Tibial artery (tissue), 4 donors: Measurements from ENCODE around the gene C1RL.
A peak's percentile ranks its signal among the peaks of the same experiment; 100 is the strongest.
"Not testable (repeated sequence)": the region's sequence is repeated elsewhere in the genome, so short reads cannot be mapped to it uniquely, and the experiment has no call there.

Source experiments
- DNase-seq, 2 donors: peaks; one replicate each; pipeline ENCODE4 v3.0.0-alpha.2; 2019
- H3K27ac ChIP-seq, 2 donors: fragments of 200-600 bp; sonication (generic) in 1 of 2; 1 replicate in 1 of 2; 2 replicates in 1 of 2; pipeline ENCODE4 v1.5.1; 2018 to 2019; ENCODE audit warnings: mild to moderate bottlenecking in 1 of 2
- H3K27me3 ChIP-seq, 2 donors: fragments of 200-600 bp; sonication (generic) in 1 of 2; one replicate each; pipeline versions ENCODE4 v1.5.1 to v1.6.0; 2016 to 2019
- H3K36me3 ChIP-seq, 3 donors: fragments of 200-600 bp; sonication (generic) in 2 of 3; one replicate each; pipeline ENCODE4 v1.5.1; 2016 to 2019; ENCODE audit warnings: mild to moderate bottlenecking in 2 of 3
- H3K4me1 ChIP-seq, 4 donors: fragments of 200-600 bp; sonication (generic) in 2 of 4; 1 replicate in 3 of 4; 2 replicates in 1 of 4; pipeline ENCODE4 v1.5.1; 2016 to 2019
- H3K4me3 ChIP-seq, 2 donors: fragments of 200-600 bp; sonication (generic) in 1 of 2; 1 replicate in 1 of 2; 2 replicates in 1 of 2; pipeline ENCODE4 v1.5.1; 2018 to 2019; ENCODE audit warnings: mild to moderate bottlenecking in 2 of 2
- H3K9me3 ChIP-seq, 3 donors: fragments of 200-600 bp; sonication (generic) in 1 of 3; one replicate each; pipeline ENCODE4 v1.5.1; 2016 to 2019
- CTCF ChIP-seq, 2 experiments: fragments of 200-600 bp in 1 of 2; fragments of 450-650 bp in 1 of 2; IDR thresholded peaks; one replicate each; pipeline ENCODE4 v1.5.1; 2017 to 2019; ENCODE audit warnings: antibody characterized with exemption in 2 of 2, mild to moderate bottlenecking in 1 of 2, moderate library complexity in 1 of 2
- intact Hi-C: fragments of 100-400 bp; cut with DNase I; formaldehyde crosslinking; loops from one replicate; pipeline ENCODE4 v1.15.0; 2023; ENCODE audit warnings: low total_unique reads

Gene C1RL

GRCh38 chr12:7112041-7112440, 3.0 kb upstream of the C1RL start:
- no peaks in the 10 kb centered on the region for H3K9me3 ChIP-seq
- DNase-seq: peak; percentile 24 to 34
- H3K27ac ChIP-seq: no peak overlapping the region
- H3K36me3 ChIP-seq: peaks cover 0 to 9% (median 4%) of the 10 kb centered on the region in 3 donors
- no peaks in the 10 kb centered on the region for H3K27me3 ChIP-seq
- peaks cover 0 to 27% (median 12%) of the 10 kb centered on the region in 4 donors for H3K4me1 ChIP-seq
- no peak for TF ChIP-seq CTCF (IDR thresholded peaks at IDR 0.05)
- no peak overlapping the region for H3K4me3 ChIP-seq
- intact Hi-C loops: loop anchor here (5.0 to 10.0 kb wide), 2 partner anchors 50 to 167 kb away; partner anchors contain the start of genes C12orf57, C1S and RNU7-1

DNA sequence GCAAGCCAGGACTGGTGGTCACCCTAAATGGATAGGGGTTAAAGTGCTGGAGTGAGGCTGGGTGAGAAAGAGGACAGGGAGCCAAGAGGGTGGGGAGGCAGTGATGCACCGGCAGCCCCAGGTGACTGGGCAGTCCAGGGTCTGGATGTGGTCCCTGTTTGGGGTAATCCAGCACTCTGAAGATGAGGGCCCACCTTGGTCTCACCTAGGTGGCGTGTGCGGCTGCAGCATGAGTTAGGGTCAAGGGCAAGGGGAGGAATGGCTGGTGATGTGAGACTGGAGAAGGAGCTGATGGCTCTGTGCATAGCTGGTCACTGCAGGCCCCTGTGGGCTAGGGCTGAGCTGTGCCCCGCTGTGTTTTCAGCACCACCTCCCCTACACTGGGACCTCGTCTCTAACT, 1.6 kb upstream of the C1RL start:
- intact Hi-C loops: loop anchor here (5.0 to 10.0 kb wide), 2 partner anchors 48 to 166 kb away; partner anchors contain the start of genes C12orf57, C1S and RNU7-1
- Histone ChIP-seq H3K4me1 (peaks cover 0 to 28% (median 15%) of the 10 kb centered on the region in 4 donors), H3K36me3 (peaks cover 0 to 7% (median 4%) of the 10 kb centered on the region in 3 donors), H3K27ac (no peak overlapping the region), H3K4me3 (no peak overlapping the region), H3K27me3 (no peaks in the 10 kb centered on the region), H3K9me3 (peaks cover 0 to 4% (median 0%) of the 10 kb centered on the region in 3 donors)
- TF ChIP-seq CTCF (IDR thresholded peaks at IDR 0.05): no peak
- peak; percentile 17 to 47 for DNase-seq

GRCh38 chr12:7109572-7109920, 532 bp upstream of the C1RL start:
- DNase-seq: peak; percentile 24 to 68
- peak overlapping the region; percentile 92 for H3K27ac ChIP-seq

DNA sequence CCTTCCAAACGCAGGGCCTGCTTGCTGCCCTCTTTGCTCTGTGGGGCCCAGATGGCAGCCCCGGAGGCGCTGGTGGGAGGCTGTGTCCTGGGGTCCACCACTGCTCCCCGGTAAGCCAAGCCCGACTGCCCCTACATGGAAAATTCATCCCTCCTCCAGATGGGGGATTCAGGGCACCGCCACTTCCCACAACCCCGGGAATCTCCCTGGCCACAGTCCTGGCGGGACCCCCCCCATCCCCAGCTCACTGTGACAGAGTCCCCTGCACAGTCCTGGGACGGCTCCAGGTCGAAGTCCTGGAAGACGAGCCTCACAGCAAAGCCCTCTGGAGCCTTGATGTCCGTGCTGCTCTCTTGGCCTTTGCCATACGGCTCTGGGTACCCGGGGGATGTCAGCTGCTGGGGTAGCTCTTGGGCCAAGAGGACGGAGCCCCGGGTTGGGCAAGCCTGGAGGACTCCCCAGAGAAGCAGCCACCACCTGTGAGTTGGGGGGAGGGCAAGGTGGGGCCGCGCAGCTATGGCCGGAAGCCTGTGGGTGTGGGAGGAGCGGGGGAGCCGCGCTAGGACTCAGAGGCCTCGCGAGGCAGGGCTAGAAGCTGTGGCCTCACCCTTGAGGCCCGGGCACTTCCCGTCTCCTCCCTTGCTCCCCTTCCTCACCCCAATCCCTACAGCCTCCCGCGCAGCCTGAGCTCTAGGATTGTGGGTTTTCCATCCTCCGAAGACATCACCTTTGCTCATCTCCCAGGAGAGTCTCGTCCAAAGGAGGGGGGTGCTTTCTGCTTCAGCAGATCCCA, 815 bp downstream of the C1RL start:
- peak; percentile 83 to 89 for DNase-seq
- TF ChIP-seq CTCF (IDR thresholded peaks at IDR 0.05): no peak
- H3K27ac ChIP-seq: peak overlapping the region; percentile 92
- peaks cover 0 to 4% (median 0%) of the 10 kb centered on the region in 3 donors for H3K9me3 ChIP-seq
- peaks cover 0 to 24% (median 15%) of the 10 kb centered on the region in 4 donors for H3K4me1 ChIP-seq
- H3K27me3 ChIP-seq: no peaks in the 10 kb centered on the region
- peak overlapping the region; percentile 62 to 69 for H3K4me3 ChIP-seq
- intact Hi-C loops: loop anchor here (5.0 kb wide), 1 partner anchor 91 kb away; the partner anchor contains the start of gene LPCAT3
- H3K36me3 ChIP-seq: peaks cover 0 to 13% (median 10%) of the 10 kb centered on the region in 3 donors

More at GRCh38 chr12:7109572-7109920, 532 bp upstream of the C1RL start:
- H3K36me3 ChIP-seq: peaks cover 0 to 1% (median 0%) of the 10 kb centered on the region in 3 donors
- intact Hi-C loops: loop anchor here (5.0 kb wide), 1 partner anchor 92 kb away; the partner anchor contains the start of gene LPCAT3
- peak overlapping the region in 1 of 2 donors; percentile 69 for H3K4me3 ChIP-seq
- H3K4me1 ChIP-seq: peaks cover 0 to 28% (median 15%) of the 10 kb centered on the region in 4 donors
- no peaks in the 10 kb centered on the region for H3K27me3 ChIP-seq
- peaks cover 0 to 4% (median 0%) of the 10 kb centered on the region in 3 donors for H3K9me3 ChIP-seq
- TF ChIP-seq CTCF (IDR thresholded peaks at IDR 0.05): no peak

- intact Hi-C loops: loop anchor here (5.0 kb wide), 1 partner anchor 90 kb away; the partner anchor contains the start of gene LPCAT3
Observed at GRCh38 chr12:7107636-7108002, 1.4 kb downstream of the C1RL start.

GRCh38 chr12:7107181-7107580, 1.8 kb downstream of the C1RL start:
- H3K27me3 ChIP-seq, H3K9me3 ChIP-seq: not testable (repeated sequence)
- H3K27ac ChIP-seq: peak overlapping the region; percentile 18 to 92
- H3K4me1 ChIP-seq: peaks cover 0 to 24% (median 14%) of the 10 kb centered on the region in 4 donors
- intact Hi-C loops: loop anchor here (5.0 kb wide), 1 partner anchor 90 kb away; the partner anchor contains the start of gene LPCAT3
- DNase-seq: peak in 1 of 2 donors; percentile 35
- H3K36me3 ChIP-seq: peaks cover 0 to 19% (median 10%) of the 10 kb centered on the region in 3 donors
- peak overlapping the region; percentile 62 to 69 for H3K4me3 ChIP-seq

More at GRCh38 chr12:7107636-7108002, 1.4 kb downstream of the C1RL start:
- H3K4me3 ChIP-seq: peak overlapping the region; percentile 62 to 69
- peaks cover 0 to 19% (median 10%) of the 10 kb centered on the region in 3 donors for H3K36me3 ChIP-seq
- peak in 1 of 2 donors; percentile 61 for DNase-seq
- H3K27ac ChIP-seq: peak overlapping the region; percentile 92
- TF ChIP-seq CTCF (IDR thresholded peaks at IDR 0.05): no peak
- peaks cover 0 to 4% (median 0%) of the 10 kb centered on the region in 3 donors for H3K9me3 ChIP-seq
- H3K27me3 ChIP-seq: no peaks in the 10 kb centered on the region
- H3K4me1 ChIP-seq: peaks cover 0 to 24% (median 14%) of the 10 kb centered on the region in 4 donors
